ENCODE data around the gene MROH2A. TPM values are rescaled to one million over a fixed set of nuclear protein-coding genes. Genes with fewer than 3 reads are reported as not detected.

The MROH2A gene
- total and polyA plus RNA-seq, 9 of the 15 experiments (the other 6 are each of a cell fraction or from before 2014, with no cell fraction given), result 0.03 TPM; not detected in 8

DNA sequence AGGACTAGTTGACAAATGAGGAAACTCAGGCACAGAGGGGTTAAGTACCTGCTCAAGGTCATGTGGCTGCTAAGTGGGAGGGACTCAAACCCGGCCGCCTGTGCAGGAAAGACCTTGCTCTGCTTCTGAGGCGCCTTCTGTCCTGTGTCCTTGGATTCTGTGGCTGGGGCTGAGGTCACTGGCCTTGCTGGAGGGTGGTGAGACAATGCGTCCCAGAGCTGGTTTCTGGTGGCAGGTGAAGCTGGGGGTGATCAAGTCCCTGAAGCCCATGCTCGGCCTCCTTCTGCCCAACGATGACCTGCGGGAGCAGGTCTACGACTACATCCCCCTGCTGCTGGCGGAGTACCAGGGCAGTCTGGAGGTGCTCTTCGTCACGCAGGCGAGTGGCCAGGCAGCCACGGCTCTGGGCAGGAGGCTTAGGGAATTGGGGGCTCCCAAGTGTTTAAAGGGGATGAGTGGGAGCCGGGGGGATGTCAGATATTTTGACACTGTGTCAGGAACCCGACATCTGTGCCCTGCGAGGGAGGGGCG is 16.1 kb downstream of the MROH2A start:
- no peaks in the 10 kb centered on the region for H3K79me2 ChIP-seq (ENCODE audit: control insufficient read depth, insufficient read depth, low read length)
- no peak for DNase-seq (ENCODE audit: extremely low read depth in 1 of 4, low spot score in 3 of 4)
- H3K36me3 ChIP-seq (ENCODE audit: control insufficient read depth, insufficient read depth, low read length), result no peaks in the 10 kb centered on the region
- POLR2A ChIA-PET, result interaction anchor here (0.8 kb wide), 1 partner anchor 14 kb away, joined by 3 read pairs; no protein-coding TSS in a partner anchor
- 2% methylated on average over 13 of the region's 17 CpGs for WGBS (ENCODE audit: insufficient coverage, low coverage, missing lambda C conversion rate)
- H3K4me3 ChIP-seq, result no peak overlapping the region
- no peak overlapping the region for H3K27ac ChIP-seq (ENCODE audit: extremely low read depth, low read depth, low read length)
- H4K20me1 ChIP-seq (replicated peaks; ENCODE audit: control insufficient read depth, insufficient read depth, low read length), result no peaks in the 10 kb centered on the region
- peaks cover 0 to 42% of the 10 kb centered on the region in 2 experiments; a peak in 2 of 5 replicates for H3K27me3 ChIP-seq (ENCODE audit: control insufficient read depth in 2 of 2, insufficient read depth in 2 of 2, low read length in 2 of 2)
- no peak for TF ChIP-seq NBN (IDR thresholded peaks at IDR 0.05; ENCODE audit: low read depth)
- TF ChIP-seq STAT5B (CRISPR knock-in tag; IDR thresholded peaks at IDR 0.05), result no peak
- no peak for TF ChIP-seq NRF1 (conservative IDR thresholded peaks at IDR 0.05 in 1 of 2, IDR thresholded peaks at IDR 0.05 in 1 of 2)
- no peak for TF ChIP-seq SIN3B (IDR thresholded peaks at IDR 0.05; ENCODE audit: low read depth)
- no peak for TF ChIP-seq U2AF1 (optimal IDR thresholded peaks at IDR 0.05; ENCODE audit: low read depth, low read length)
- TF ChIP-seq, protein P1, sequence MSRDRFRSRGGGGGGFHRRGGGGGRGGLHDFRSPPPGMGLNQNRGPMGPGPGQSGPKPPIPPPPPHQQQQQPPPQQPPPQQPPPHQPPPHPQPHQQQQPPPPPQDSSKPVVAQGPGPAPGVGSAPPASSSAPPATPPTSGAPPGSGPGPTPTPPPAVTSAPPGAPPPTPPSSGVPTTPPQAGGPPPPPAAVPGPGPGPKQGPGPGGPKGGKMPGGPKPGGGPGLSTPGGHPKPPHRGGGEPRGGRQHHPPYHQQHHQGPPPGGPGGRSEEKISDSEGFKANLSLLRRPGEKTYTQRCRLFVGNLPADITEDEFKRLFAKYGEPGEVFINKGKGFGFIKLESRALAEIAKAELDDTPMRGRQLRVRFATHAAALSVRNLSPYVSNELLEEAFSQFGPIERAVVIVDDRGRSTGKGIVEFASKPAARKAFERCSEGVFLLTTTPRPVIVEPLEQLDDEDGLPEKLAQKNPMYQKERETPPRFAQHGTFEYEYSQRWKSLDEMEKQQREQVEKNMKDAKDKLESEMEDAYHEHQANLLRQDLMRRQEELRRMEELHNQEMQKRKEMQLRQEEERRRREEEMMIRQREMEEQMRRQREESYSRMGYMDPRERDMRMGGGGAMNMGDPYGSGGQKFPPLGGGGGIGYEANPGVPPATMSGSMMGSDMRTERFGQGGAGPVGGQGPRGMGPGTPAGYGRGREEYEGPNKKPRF (IDR thresholded peaks at IDR 0.05; ENCODE audit: low read depth, low read length), result no peak
- TF ChIP-seq, protein P2, sequence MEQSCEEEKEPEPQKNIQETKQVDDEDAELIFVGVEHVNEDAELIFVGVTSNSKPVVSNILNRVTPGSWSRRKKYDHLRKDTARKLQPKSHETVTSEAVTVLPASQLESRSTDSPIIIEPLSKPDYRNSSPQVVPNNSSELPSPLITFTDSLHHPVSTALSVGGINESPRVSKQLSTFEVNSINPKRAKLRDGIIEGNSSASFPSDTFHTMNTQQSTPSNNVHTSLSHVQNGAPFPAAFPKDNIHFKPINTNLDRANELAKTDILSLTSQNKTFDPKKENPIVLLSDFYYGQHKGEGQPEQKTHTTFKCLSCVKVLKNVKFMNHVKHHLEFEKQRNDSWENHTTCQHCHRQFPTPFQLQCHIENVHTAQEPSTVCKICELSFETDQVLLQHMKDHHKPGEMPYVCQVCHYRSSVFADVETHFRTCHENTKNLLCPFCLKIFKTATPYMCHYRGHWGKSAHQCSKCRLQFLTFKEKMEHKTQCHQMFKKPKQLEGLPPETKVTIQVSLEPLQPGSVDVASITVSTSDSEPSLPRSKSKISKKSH (CRISPR knock-in tag; IDR thresholded peaks at IDR 0.05), result no peak
- TF ChIP-seq ZKSCAN8 (CRISPR knock-in tag; IDR thresholded peaks at IDR 0.05), result no peak
- TF ChIP-seq TAF15 (IDR thresholded peaks at IDR 0.05; ENCODE audit: low read depth, low read length), result no peak
- TF ChIP-seq, protein P3, sequence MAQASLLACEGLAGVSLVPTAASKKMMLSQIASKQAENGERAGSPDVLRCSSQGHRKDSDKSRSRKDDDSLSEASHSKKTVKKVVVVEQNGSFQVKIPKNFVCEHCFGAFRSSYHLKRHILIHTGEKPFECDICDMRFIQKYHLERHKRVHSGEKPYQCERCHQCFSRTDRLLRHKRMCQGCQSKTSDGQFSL (CRISPR knock-in tag; IDR thresholded peaks at IDR 0.05), result no peak
- TF ChIP-seq, protein P3 (tag; IDR thresholded peaks at IDR 0.05), result no peak
- TF ChIP-seq, protein P4, sequence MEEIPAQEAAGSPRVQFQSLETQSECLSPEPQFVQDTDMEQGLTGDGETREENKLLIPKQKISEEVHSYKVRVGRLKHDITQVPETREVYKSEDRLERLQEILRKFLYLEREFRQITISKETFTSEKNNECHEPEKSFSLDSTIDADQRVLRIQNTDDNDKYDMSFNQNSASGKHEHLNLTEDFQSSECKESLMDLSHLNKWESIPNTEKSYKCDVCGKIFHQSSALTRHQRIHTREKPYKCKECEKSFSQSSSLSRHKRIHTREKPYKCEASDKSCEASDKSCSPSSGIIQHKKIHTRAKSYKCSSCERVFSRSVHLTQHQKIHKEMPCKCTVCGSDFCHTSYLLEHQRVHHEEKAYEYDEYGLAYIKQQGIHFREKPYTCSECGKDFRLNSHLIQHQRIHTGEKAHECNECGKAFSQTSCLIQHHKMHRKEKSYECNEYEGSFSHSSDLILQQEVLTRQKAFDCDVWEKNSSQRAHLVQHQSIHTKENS (CRISPR knock-in tag; IDR thresholded peaks at IDR 0.05), result no peak
- ATAC-seq, result no peak
- no peak overlapping the region for H2AFZ ChIP-seq (ENCODE audit: low read depth, low read length)
- FAIRE-seq, result no peak
- H3K4me2 ChIP-seq (ENCODE audit: insufficient read depth, low read length), result no peak overlapping the region
- CTCF ChIA-PET (ENCODE audit: low intra/inter-chr PET ratio), result no interaction called here
- H3K9me1 ChIP-seq (ENCODE audit: control insufficient read depth, insufficient read depth, low read length), result no peaks in the 10 kb centered on the region
- no peak overlapping the region for H3K9ac ChIP-seq (ENCODE audit: insufficient read depth in 1 of 2, low read depth in 2 of 2, low read length in 2 of 2)
- BruUV-seq (replicated peaks), result no TSS peak
- no peaks in the 10 kb centered on the region; a peak in 1 of 5 replicates for H3K4me1 ChIP-seq (replicated peaks in 1 of 2; ENCODE audit: control insufficient read depth in 2 of 2, insufficient read depth in 2 of 2, low read length in 2 of 2)
- in situ Hi-C loops (cut with MboI), result no loop called here
- intact Hi-C loops (cut with micrococcal nuclease), result no loop called here
- H3K9me3 ChIP-seq (replicated peaks; ENCODE audit: control insufficient read depth, insufficient read depth, low read depth, low read length), result no peaks in the 10 kb centered on the region
